Loucy (cell line): ENCODE measurements around the gene CCDC6.

Source experiments
- EZH2phosphoT487 ChIP-seq: fragments of 200-600 bp; IDR thresholded peaks from 2 replicates; pipeline ENCODE4 v1.6.1; 2018; ENCODE audit warnings: antibody characterized with exemption, mild to moderate bottlenecking, moderate library complexity, borderline replicate concordance
- TF ChIP-seq, protein P1 (sequence below): fragments of 200-600 bp; sonication (generic); conservative IDR thresholded peaks from 2 replicates; pipeline ENCODE4 v1.5.1; 2014; ENCODE audit warnings: mild to moderate bottlenecking, antibody characterized with exemption, low read length

GRCh38 chr10:59905066-59905730, 1.2 kb downstream of the CCDC6 start:
- TF ChIP-seq, protein P1, sequence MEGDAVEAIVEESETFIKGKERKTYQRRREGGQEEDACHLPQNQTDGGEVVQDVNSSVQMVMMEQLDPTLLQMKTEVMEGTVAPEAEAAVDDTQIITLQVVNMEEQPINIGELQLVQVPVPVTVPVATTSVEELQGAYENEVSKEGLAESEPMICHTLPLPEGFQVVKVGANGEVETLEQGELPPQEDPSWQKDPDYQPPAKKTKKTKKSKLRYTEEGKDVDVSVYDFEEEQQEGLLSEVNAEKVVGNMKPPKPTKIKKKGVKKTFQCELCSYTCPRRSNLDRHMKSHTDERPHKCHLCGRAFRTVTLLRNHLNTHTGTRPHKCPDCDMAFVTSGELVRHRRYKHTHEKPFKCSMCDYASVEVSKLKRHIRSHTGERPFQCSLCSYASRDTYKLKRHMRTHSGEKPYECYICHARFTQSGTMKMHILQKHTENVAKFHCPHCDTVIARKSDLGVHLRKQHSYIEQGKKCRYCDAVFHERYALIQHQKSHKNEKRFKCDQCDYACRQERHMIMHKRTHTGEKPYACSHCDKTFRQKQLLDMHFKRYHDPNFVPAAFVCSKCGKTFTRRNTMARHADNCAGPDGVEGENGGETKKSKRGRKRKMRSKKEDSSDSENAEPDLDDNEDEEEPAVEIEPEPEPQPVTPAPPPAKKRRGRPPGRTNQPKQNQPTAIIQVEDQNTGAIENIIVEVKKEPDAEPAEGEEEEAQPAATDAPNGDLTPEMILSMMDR = no peak
- TF ChIP-seq EZH2phosphoT487 = no peak
